Liver (tissue), 3 donors: Measurements from ENCODE around the gene MSH3.

Source experiments
- CTCF ChIP-seq: fragments of 150-350 bp; IDR thresholded peaks from 2 replicates; pipeline ENCODE4 v1.5.1; 2017; ENCODE audit warnings: improper control_type of control experiment, low read depth, low read length; ENCODE audit not compliant: missing input control
- RAD21 ChIP-seq, 2 donors: IDR thresholded peaks; 2 replicates each; pipeline ENCODE4 v1.6.1; 2016; ENCODE audit warnings: antibody characterized with exemption in 2 of 2, mild to moderate bottlenecking in 2 of 2
- donor health status: healthy.
- donor health status: healthy.

GRCh38 chr5:80793354-80793753, 138.9 kb downstream of the MSH3 start:
- TF ChIP-seq RAD21 (IDR thresholded peaks at IDR 0.05) = no peak
- TF ChIP-seq CTCF = no peak
